Mucosa of descending colon (tissue), 3 donors: Measurements from ENCODE around the gene RPH3AL. TPM values are rescaled to one million over a fixed set of nuclear protein-coding genes. Genes with fewer than 3 reads are reported as not detected.
A peak's percentile ranks its signal among the peaks of the same experiment; 100 is the strongest.

ENCODE experiments used
- ATAC-seq: fragments of 200-7000 bp; cut with Tn5 transposase; one replicate; pipeline ENCODE4 v1.9.1; 2020; ENCODE audit warnings: mild to moderate bottlenecking, moderate library complexity
- DNase-seq, 3 donors: peaks; one replicate each; pipeline ENCODE4 v3.0.0-alpha.2; 2020
- H3K36me3 ChIP-seq: fragments of 200-600 bp; one replicate; pipeline ENCODE4 v1.8.0; 2021; ENCODE audit warnings: low read depth, mild to moderate bottlenecking
- H3K4me1 ChIP-seq: fragments of 200-600 bp; one replicate; pipeline ENCODE4 v1.8.0; 2021; ENCODE audit warnings: low read depth, mild to moderate bottlenecking
- H3K4me3 ChIP-seq: fragments of 200-600 bp; one replicate; pipeline ENCODE4 v1.8.0; 2021; ENCODE audit warnings: mild to moderate bottlenecking
- H3K9me3 ChIP-seq: fragments of 200-600 bp; one replicate; pipeline ENCODE4 v1.8.0; 2021; ENCODE audit warnings: mild to moderate bottlenecking
- CTCF ChIP-seq: fragments of 200-600 bp; IDR thresholded peaks from one replicate; pipeline ENCODE4 v1.8.0; 2022; ENCODE audit warnings: antibody characterized with exemption, mild to moderate bottlenecking
- intact Hi-C, 2 donors: fragments of 100-400 bp; cut with DNase I in 1 of 2; cut with micrococcal nuclease in 1 of 2; formaldehyde crosslinking; loops; one replicate each; pipeline versions ENCODE4 v1.11.0 to v1.11.1; 2022; cut with DNase I, micrococcal nuclease
- total RNA-seq, 3 donors: library from RNA; stranded (reverse); fragmentation: NEBNext Ultra II Directional in 2 of 3; extraction: Animal tissue kit (Norgen Biotek cat#: 25700) in 2 of 3; gene quantifications; one replicate each; pipeline versions ENCODE4 v1.2.1 to v1.2.4, GENCODE V29; 2021 to 2023
- donor health status: DM: no; HTN: no; CAD: no; lungs with moderate emphysema.
- donor health status: DM: no; HTN: no; CAD: no.
- donor health status: DM: no; HTN: yes; CAD: no.

The RPH3AL gene
- total RNA-seq, 3 donors from 2014 or later = 24.0 to 44.1 (median 36.7) TPM

GRCh38 chr17:250487-251300 lies 101.9 kb downstream of the RPH3AL start:
- TF ChIP-seq CTCF = no peak
- no peaks in the 10 kb centered on the region for H3K9me3 ChIP-seq
- peaks cover 4% of the 10 kb centered on the region for H3K4me1 ChIP-seq
- ATAC-seq (no peak), DNase-seq (peak in 2 of 3 donors; percentile 7 to 12)
- intact Hi-C loops = no loop called here
- H3K4me3 ChIP-seq = no peak overlapping the region
- H3K36me3 ChIP-seq = no peaks in the 10 kb centered on the region

GRCh38 chr17:249236-249993 lies 103.2 kb downstream of the RPH3AL start:
- intact Hi-C loops = no loop called here
- TF ChIP-seq CTCF = no peak
- Histone ChIP-seq H3K4me3 (no peak overlapping the region), H3K36me3 (no peaks in the 10 kb centered on the region), H3K4me1 (peaks cover 4% of the 10 kb centered on the region), H3K9me3 (no peaks in the 10 kb centered on the region)
- DNase-seq = peak in 2 of 3 donors; percentile 3 to 7
- no peak for ATAC-seq

- no peaks in the 10 kb centered on the region for H3K36me3 ChIP-seq
- H3K9me3 ChIP-seq = no peaks in the 10 kb centered on the region
- ATAC-seq = no peak
- no peak for TF ChIP-seq CTCF
- intact Hi-C loops = no loop called here
- peak in 2 of 3 donors; percentile 13 to 31 for DNase-seq
- H3K4me1 ChIP-seq = peaks cover 4% of the 10 kb centered on the region
- H3K4me3 ChIP-seq = no peak overlapping the region
Measured at GRCh38 chr17:248337-249235, 104.0 kb downstream of the RPH3AL start.

GRCh38 chr17:247767-248166 lies 104.8 kb downstream of the RPH3AL start:
- H3K4me1 ChIP-seq = peaks cover 4% of the 10 kb centered on the region
- no peaks in the 10 kb centered on the region for H3K9me3 ChIP-seq
- DNase-seq = peak in 2 of 3 donors; percentile 18 to 48
- no peak overlapping the region for H3K4me3 ChIP-seq
- intact Hi-C loops = no loop called here
- no peaks in the 10 kb centered on the region for H3K36me3 ChIP-seq
- ATAC-seq = peak; percentile 15
- TF ChIP-seq CTCF = no peak

- ATAC-seq (peak; percentile 23), DNase-seq (peak in 2 of 3 donors; percentile 23 to 46)
- no peak for TF ChIP-seq CTCF
Measured at GRCh38 chr17:246851-247421, 105.7 kb downstream of the RPH3AL start.

More at GRCh38 chr17:246851-247421, 105.7 kb downstream of the RPH3AL start:
- no peaks in the 10 kb centered on the region for H3K36me3 ChIP-seq
- intact Hi-C loops = no loop called here
- no peaks in the 10 kb centered on the region for H3K9me3 ChIP-seq
- peaks cover 4% of the 10 kb centered on the region for H3K4me1 ChIP-seq
- no peak overlapping the region for H3K4me3 ChIP-seq
